NCI-H524 (cell line): Measurements from ENCODE around the gene CPOX.

Experiments used
- DNase-seq, 2 experiments: peaks; one replicate each; lab custom pipeline; 2025; lab: John Stamatoyannopoulos, UW

CPOX gene

DNA sequence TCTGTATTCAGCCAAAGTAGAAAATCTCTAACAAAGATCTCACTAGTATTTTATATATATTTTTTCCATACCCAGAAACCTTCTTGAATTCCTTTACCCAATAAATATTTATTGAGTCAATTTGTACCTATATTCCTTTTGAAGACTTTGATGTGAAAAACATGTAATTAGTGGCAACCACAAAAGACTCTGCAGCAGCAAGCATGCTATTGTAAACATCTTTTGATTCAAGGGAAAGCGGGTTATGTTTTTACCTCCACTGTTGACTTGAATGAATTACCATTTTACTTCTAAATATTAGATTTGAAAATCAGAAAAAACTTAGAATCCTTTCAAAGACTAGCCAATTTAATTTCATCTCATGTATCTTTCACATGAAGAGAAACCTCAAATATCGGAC, 59.2 kb downstream of the CPOX start:
- no peak for DNase-seq

DNA sequence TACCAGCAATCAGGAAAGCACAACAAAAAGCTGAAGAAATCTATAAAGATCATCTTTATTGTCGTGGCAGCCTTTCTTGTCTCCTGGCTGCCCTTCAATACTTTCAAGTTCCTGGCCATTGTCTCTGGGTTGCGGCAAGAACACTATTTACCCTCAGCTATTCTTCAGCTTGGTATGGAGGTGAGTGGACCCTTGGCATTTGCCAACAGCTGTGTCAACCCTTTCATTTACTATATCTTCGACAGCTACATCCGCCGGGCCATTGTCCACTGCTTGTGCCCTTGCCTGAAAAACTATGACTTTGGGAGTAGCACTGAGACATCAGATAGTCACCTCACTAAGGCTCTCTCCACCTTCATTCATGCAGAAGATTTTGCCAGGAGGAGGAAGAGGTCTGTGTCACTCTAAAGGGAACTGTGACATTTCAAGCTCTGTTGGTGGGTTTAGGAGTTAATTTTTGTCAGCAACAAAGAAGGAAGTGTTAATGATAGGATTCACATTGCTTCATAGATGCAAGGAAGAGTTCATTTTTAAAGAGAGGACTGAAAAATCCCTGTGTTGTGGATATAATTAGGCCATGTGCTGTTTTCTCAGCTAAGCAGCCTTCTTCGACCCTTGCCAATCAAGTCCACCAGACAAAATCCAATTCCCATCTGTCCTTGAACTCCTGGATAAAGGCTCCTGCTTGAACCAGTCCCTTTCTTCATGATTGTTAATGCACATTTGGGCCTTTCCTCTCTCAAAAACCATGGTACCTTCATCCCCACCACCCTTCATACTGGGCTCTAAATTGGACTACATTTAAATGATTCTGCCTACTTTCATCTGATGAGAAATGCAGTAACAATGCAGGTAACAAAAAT, 60.5 kb downstream of the CPOX start:
- no peak for DNase-seq

DNA sequence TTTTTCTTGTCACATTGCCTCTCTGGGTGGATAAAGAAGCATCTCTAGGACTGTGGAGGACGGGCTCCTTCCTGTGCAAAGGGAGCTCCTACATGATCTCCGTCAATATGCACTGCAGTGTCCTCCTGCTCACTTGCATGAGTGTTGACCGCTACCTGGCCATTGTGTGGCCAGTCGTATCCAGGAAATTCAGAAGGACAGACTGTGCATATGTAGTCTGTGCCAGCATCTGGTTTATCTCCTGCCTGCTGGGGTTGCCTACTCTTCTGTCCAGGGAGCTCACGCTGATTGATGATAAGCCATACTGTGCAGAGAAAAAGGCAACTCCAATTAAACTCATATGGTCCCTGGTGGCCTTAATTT, 61.2 kb downstream of the CPOX start:
- DNase-seq, result no peak

DNA sequence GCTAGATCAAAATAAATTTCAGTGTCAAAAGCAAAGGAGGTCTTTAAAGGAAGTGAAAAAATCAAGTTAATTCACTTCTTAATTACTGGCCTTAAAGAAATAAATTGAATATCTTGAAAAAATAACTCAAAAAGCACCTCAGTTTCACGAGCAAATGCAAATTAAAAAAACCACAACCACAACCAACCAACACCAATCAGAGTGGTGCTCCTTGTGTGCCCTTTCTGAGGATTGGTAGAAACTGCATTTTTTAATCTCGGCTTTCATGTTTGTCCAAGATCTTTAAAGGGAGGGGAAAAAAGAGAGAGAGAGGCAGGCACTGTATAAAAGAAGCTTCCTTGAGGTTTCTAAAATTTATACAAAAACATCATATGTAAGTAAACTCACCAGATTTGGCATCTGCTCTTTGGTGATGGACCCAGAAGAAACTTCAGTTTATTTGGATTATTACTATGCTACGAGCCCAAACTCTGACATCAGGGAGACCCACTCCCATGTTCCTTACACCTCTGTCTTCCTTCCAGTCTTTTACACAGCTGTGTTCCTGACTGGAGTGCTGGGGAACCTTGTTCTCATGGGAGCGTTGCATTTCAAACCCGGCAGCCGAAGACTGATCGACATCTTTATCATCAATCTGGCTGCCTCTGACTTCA, 61.7 kb downstream of the CPOX start, which contains the start of gene GPR15:
TSS of gene GPR15 (plus strand) at position 357 of the 653 bp plus-strand sequence. CDS start at position 413, 56 bp downstream.
- DNase-seq, result no peak

DNA sequence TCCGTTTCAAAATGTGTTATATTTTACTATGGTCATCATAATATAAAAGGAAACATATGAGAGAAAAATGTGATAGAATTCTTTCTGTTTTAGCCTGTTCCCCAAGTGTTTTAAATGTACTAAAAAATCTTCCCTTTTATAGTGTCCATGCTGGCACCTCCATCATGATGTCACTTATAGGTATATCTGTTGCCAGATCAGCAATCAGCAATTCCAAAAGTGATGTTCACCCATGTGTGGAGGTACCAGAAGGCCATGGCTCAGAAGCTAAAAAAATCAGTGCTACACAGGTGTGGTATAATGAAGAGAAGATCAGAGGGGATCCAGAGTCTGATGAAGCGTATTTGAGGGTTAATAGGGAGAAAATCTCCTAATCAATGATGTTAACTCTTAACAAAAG, 62.7 kb downstream of the CPOX start:
- DNase-seq, result no peak

DNA sequence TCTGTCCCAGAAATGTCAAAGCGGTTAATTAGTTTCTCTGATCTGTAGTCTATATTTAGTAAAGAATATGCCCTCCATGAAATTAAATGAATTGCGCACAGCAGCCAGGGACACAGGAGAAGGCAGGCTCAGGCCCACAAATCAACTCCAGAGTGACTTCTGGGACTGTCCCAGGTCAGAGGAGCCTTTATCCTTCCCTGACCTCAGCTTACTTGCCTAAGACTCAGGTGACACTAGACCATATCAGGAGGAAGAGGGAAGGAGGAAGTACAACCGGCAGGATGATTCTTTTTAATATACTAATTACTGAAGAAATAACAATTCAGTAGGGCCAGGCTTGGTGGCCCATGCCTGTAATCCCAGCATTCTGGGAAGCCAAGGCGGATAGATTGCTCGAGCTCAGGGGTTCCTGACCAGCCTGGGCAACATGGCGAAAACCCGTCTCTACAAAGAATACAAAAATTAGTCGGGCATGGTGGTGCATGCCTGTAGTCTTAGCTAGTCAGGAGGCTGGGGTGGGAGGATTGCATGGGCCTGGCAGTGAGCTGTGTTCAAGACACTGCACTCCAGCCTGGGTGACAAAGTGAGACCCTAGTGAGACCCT, 63.5 kb downstream of the CPOX start:
- no peak for DNase-seq
